ENCODE data around the gene FAM237B. TPM values are rescaled to one million over a fixed set of nuclear protein-coding genes. Genes with fewer than 3 reads are reported as not detected.

The FAM237B gene
- total and polyA plus RNA-seq, 2 of the 8 experiments (the other 6 are each of a cell fraction or from before 2014, with no cell fraction given): not detected

- no peak overlapping the region for H3K56ac ChIP-seq (replicated peaks; ENCODE audit: insufficient read length, low read depth, low read length)
- TF ChIP-seq SP2 (IDR thresholded peaks at IDR 0.05; ENCODE audit: low read length): no peak
- no peak for TF ChIP-seq ZNF274 (IDR thresholded peaks at IDR 0.05; ENCODE audit: borderline replicate concordance, extremely low read depth, low read length)
- no peak for TF ChIP-seq JUND (IDR thresholded peaks at IDR 0.05; ENCODE audit: low read length)
- no peak for TF ChIP-seq JUN (IDR thresholded peaks at IDR 0.05; ENCODE audit: low read depth, low read length)
- no peaks in the 10 kb centered on the region for H3K27me3 ChIP-seq (replicated peaks in 1 of 4; ENCODE audit: control insufficient read depth in 3 of 4, extremely low read depth in 1 of 4, insufficient read depth in 3 of 4, low read length in 3 of 4)
- no peak overlapping the region for H3K18ac ChIP-seq (ENCODE audit: extremely low read depth, low read length)
- no peak overlapping the region for H2BK12ac ChIP-seq (ENCODE audit: low read depth, low read length)
- no peak overlapping the region for H4K8ac ChIP-seq (ENCODE audit: extremely low read depth, insufficient read depth, low read length)
- no peak overlapping the region for H3K23ac ChIP-seq (ENCODE audit: insufficient read length)
- H2BK15ac ChIP-seq (ENCODE audit: low read length): no peak overlapping the region
- peaks cover 4 to 39% of the 10 kb centered on the region in 2 experiments; a peak in 3 of 4 replicates for H3K79me2 ChIP-seq (ENCODE audit: control insufficient read depth in 1 of 2, insufficient read depth in 2 of 2, low read length in 2 of 2)
- H3K4me3 ChIP-seq (ENCODE audit: extremely low read depth in 1 of 4, insufficient read depth in 2 of 4, low read depth in 3 of 4, low read length in 4 of 4): no peak overlapping the region
- H3K27ac ChIP-seq (ENCODE audit: low read depth, low read length): no peak overlapping the region
- no peak overlapping the region for H3K14ac ChIP-seq (ENCODE audit: insufficient read length)
- ChIA-PET POLR2A (ENCODE audit: partially characterized antibody) (no interaction called here), CTCF (ENCODE audit: partially characterized antibody) (no interaction called here)
- H2BK20ac ChIP-seq (ENCODE audit: low read length): no peak overlapping the region
- H3K4me1 ChIP-seq (replicated peaks in 1 of 4; ENCODE audit: control insufficient read depth in 3 of 4, insufficient read depth in 4 of 4, low read length in 3 of 4): no peaks in the 10 kb centered on the region
- H3K23me2 ChIP-seq (ENCODE audit: low read depth, low read length): no peaks in the 10 kb centered on the region
- H3K9me3 ChIP-seq (ENCODE audit: insufficient read depth in 2 of 2, low read depth in 1 of 2, low read length in 1 of 2): no peaks in the 10 kb centered on the region
- H2AK5ac ChIP-seq (ENCODE audit: low read depth, low read length): no peak overlapping the region
- H3K9ac ChIP-seq (replicated peaks in 1 of 4; ENCODE audit: extremely low read depth in 1 of 4, low read depth in 3 of 4, low read length in 3 of 4): no peak overlapping the region
- no peak overlapping the region for H3K4me2 ChIP-seq (ENCODE audit: insufficient read depth in 1 of 2, low read depth in 2 of 2, low read length in 2 of 2)
- no peaks in the 10 kb centered on the region for H4K20me1 ChIP-seq (replicated peaks in 1 of 2; ENCODE audit: control insufficient read depth in 1 of 2, insufficient read depth in 2 of 2, low read length in 2 of 2)
- DNase-seq (ENCODE audit: low read depth in 1 of 2, low spot score in 2 of 2): no peak
- FAIRE-seq: no peak
- H3K79me1 ChIP-seq (ENCODE audit: low read depth, low read length): peaks cover 4% of the 10 kb centered on the region
- no peak overlapping the region for H2AFZ ChIP-seq (ENCODE audit: low read length)
- H4K91ac ChIP-seq (replicated peaks; ENCODE audit: insufficient read length, low read length): no peak overlapping the region
- H4K5ac ChIP-seq (ENCODE audit: insufficient read length, low read depth, low read length): no peak overlapping the region
- no peak overlapping the region for H2BK5ac ChIP-seq (ENCODE audit: low read depth, low read length)
- no peak overlapping the region for H3K4ac ChIP-seq (replicated peaks; ENCODE audit: insufficient read length, low read depth, low read length)
- H2BK120ac ChIP-seq (replicated peaks; ENCODE audit: low read depth, low read length): no peak overlapping the region
- H3K36me3 ChIP-seq (ENCODE audit: control insufficient read depth in 2 of 4, insufficient read depth in 4 of 4, low read length in 3 of 4): peaks cover 0 to 22% (median 7%) of the 10 kb centered on the region in 4 experiments; a peak in 4 of 8 replicates
Observed at GRCh38 chr7:90351987-90352386, 30.9 kb upstream of the FAM237B start.
